ENCODE results near the gene MAOA.

Gene MAOA

DNA sequence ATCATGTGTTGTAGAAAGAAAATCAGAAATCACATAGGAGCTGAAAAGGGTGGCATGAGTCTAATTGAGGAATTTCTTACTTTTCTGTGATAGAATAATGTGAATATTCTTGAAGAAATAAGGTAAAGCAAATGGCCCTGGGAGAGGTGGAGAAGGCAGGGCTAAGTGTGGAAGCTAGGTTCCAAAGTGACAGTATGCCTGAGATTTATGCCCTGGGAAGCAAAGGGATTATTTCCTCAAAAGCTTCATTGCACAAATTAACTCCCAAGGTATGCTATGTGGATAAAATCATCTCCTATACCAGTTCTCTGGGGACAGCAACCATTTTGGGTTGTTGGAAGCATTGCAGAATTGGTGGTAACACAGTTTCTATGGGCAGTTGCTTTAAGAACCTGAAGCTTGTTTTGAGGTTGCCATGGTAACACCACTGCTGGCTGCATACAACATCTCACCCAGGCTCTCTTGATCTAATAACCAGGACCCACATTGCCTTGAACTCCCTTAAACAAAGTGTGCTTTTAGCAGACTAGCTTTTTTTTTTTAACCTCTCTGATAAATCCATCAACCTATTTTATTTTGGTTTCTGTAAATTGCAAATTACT, 21.0 kb downstream of the MAOA start:
- Histone ChIP-seq H3K27ac (ENCODE audit: low read depth, low read length) (no peak overlapping the region), H3K4me2 (ENCODE audit: low read depth, low read length, poor library complexity, severe bottlenecking) (no peak overlapping the region), H2AFZ (ENCODE audit: low read depth, low read length, severe bottlenecking) (no peak overlapping the region), H4K20me1 (ENCODE audit: low read depth, low read length) (no peaks in the 10 kb centered on the region), H3K9me2 (replicated peaks; ENCODE audit: insufficient read depth, low read length) (no peaks in the 10 kb centered on the region), H3K9me3 (ENCODE audit: insufficient read depth, low read length) (no peaks in the 10 kb centered on the region), H3K79me2 (ENCODE audit: insufficient read depth, low read length) (no peaks in the 10 kb centered on the region), H3K27me3 (ENCODE audit: low read length) (no peaks in the 10 kb centered on the region), H3K9ac (ENCODE audit: low read length) (no peak overlapping the region), H3F3A (ENCODE audit: insufficient read depth) (no peaks in the 10 kb centered on the region), H3K36me3 (ENCODE audit: low read length) (no peaks in the 10 kb centered on the region), H3K4me3 (ENCODE audit: insufficient read depth, low read length, poor library complexity, severe bottlenecking) (no peak overlapping the region)
- TF ChIP-seq EZH2phosphoT487 (conservative IDR thresholded peaks at IDR 0.05; ENCODE audit: low read length) (no peak), CTCF (IDR thresholded peaks at IDR 0.05; ENCODE audit: insufficient read depth, low read length, poor library complexity, severe bottlenecking) (no peak)

GRCh38 chrX:43677993-43678392, 21.9 kb downstream of the MAOA start:
- TF ChIP-seq CTCF (IDR thresholded peaks at IDR 0.05; ENCODE audit: insufficient read depth, low read length, poor library complexity, severe bottlenecking) (no peak), EZH2phosphoT487 (conservative IDR thresholded peaks at IDR 0.05; ENCODE audit: low read length) (no peak)
- Histone ChIP-seq H3K9ac (ENCODE audit: low read length) (no peak overlapping the region), H3K27ac (ENCODE audit: low read depth, low read length) (no peak overlapping the region)

DNA sequence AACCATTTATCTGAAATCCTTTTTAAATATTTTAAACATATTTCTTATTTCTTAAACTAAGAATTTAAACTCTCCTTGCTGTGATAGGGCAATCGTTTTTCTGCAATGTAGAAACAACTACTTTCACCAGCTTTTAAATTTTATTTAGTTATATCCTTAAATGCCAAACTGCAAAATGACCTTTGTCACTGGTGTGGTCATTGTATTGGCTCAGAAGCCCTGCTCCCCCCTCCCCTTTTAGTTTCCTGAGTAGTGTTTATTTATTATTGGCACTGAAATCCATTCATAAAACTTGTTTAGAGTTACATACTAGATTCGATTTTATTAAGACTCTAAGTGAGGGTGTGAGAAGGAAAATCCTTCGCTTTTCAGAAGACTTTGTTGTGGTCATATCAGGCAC, 23.0 kb downstream of the MAOA start:
- H3K4me3 ChIP-seq (ENCODE audit: insufficient read depth, low read length, poor library complexity, severe bottlenecking), result no peak overlapping the region
- no peak overlapping the region for H3K9ac ChIP-seq (ENCODE audit: low read length)
- H3K27me3 ChIP-seq (ENCODE audit: low read length), result no peaks in the 10 kb centered on the region
- no peak overlapping the region for H2AFZ ChIP-seq (ENCODE audit: low read depth, low read length, severe bottlenecking)
- H3K9me3 ChIP-seq (ENCODE audit: insufficient read depth, low read length), result no peaks in the 10 kb centered on the region
- H3F3A ChIP-seq (ENCODE audit: insufficient read depth), result no peaks in the 10 kb centered on the region
- TF ChIP-seq EZH2phosphoT487 (conservative IDR thresholded peaks at IDR 0.05; ENCODE audit: low read length) (no peak), CTCF (IDR thresholded peaks at IDR 0.05; ENCODE audit: insufficient read depth, low read length, poor library complexity, severe bottlenecking) (no peak)
- no peak overlapping the region for H3K27ac ChIP-seq (ENCODE audit: low read depth, low read length)
- H3K4me2 ChIP-seq (ENCODE audit: low read depth, low read length, poor library complexity, severe bottlenecking), result no peak overlapping the region
- H3K36me3 ChIP-seq (ENCODE audit: low read length), result no peaks in the 10 kb centered on the region
- no peaks in the 10 kb centered on the region for H3K79me2 ChIP-seq (ENCODE audit: insufficient read depth, low read length)
- H4K20me1 ChIP-seq (ENCODE audit: low read depth, low read length), result no peaks in the 10 kb centered on the region
- H3K9me2 ChIP-seq (replicated peaks; ENCODE audit: insufficient read depth, low read length), result no peaks in the 10 kb centered on the region

More at GRCh38 chrX:43677993-43678392, 21.9 kb downstream of the MAOA start:
- no peaks in the 10 kb centered on the region for H4K20me1 ChIP-seq (ENCODE audit: low read depth, low read length)
- no peak overlapping the region for H2AFZ ChIP-seq (ENCODE audit: low read depth, low read length, severe bottlenecking)
- no peak overlapping the region for H3K4me3 ChIP-seq (ENCODE audit: insufficient read depth, low read length, poor library complexity, severe bottlenecking)
- no peaks in the 10 kb centered on the region for H3K79me2 ChIP-seq (ENCODE audit: insufficient read depth, low read length)
- no peaks in the 10 kb centered on the region for H3K27me3 ChIP-seq (ENCODE audit: low read length)
- H3F3A ChIP-seq (ENCODE audit: insufficient read depth), result no peaks in the 10 kb centered on the region
- no peaks in the 10 kb centered on the region for H3K9me3 ChIP-seq (ENCODE audit: insufficient read depth, low read length)
- no peaks in the 10 kb centered on the region for H3K9me2 ChIP-seq (replicated peaks; ENCODE audit: insufficient read depth, low read length)
- no peak overlapping the region for H3K4me2 ChIP-seq (ENCODE audit: low read depth, low read length, poor library complexity, severe bottlenecking)
- no peaks in the 10 kb centered on the region for H3K36me3 ChIP-seq (ENCODE audit: low read length)
